Caco-2 (cell line): Measurements from ENCODE around the gene DDX59. TPM values are rescaled to one million over a fixed set of nuclear protein-coding genes. Genes with fewer than 3 reads are reported as not detected.

ENCODE experiments used
- BruUV-seq: library from RNA; stranded (reverse); fragments of 400-500 nt; replicated peaks from 2 replicates; lab custom pipeline; 2021; lab: Mats Ljungman, UMichigan
- CTCF ChIA-PET: fragments of 300-600 bp; sonication (Branson Sonifier 250); formaldehyde crosslinking; loops from one replicate; lab custom pipeline; 2022; ENCODE audit warnings: antibody characterized with exemption; lab: Charles Lee
- POLR2A ChIA-PET: fragments of 300-600 bp; sonication (Branson Sonifier 250); formaldehyde crosslinking; loops from one replicate; lab custom pipeline; 2022; ENCODE audit warnings: antibody characterized with exemption; lab: Charles Lee
- DNase-seq, 2 experiments: peaks; one replicate each; pipeline versions ENCODE4 v3.0.0 to v3.0.0-alpha.2; 2020 to 2022
- H3K27me3 ChIP-seq: replicated peaks from 2 replicates; pipeline ENCODE4 v1.6.0; 2011; ENCODE audit warnings: low read length; ENCODE audit not compliant: control insufficient read depth, insufficient read depth
- H3K36me3 ChIP-seq: 2 replicates; pipeline ENCODE4 v1.5.1; 2011; ENCODE audit warnings: low read length; ENCODE audit not compliant: control insufficient read depth, insufficient read depth
- H3K4me1 ChIP-seq: fragments of 250-450 bp; sonication (Bioruptor Pico); 2 replicates; pipeline ENCODE4 v1.5.1; 2020; ENCODE audit warnings: mild to moderate bottlenecking
- H3K4me3 ChIP-seq: 2 replicates; pipeline ENCODE4 v1.5.1; 2011; ENCODE audit warnings: low read depth, mild to moderate bottlenecking, control low read depth, low read length
- H3K9me3 ChIP-seq: fragments of 250-450 bp; sonication (Bioruptor Pico); 2 replicates; pipeline ENCODE4 v1.5.1; 2020; ENCODE audit warnings: mild to moderate bottlenecking, moderate library complexity
- H3K27ac Mint-ChIP-seq: one replicate; pipeline ENCODE4 v1.8.0; 2022; ENCODE audit warnings: mixed read lengths; ENCODE audit not compliant: unreplicated experiment
- H3K27me3 Mint-ChIP-seq: one replicate; pipeline ENCODE4 v1.8.0; 2022; ENCODE audit warnings: mixed read lengths; ENCODE audit not compliant: insufficient read depth, unreplicated experiment
- H3K36me3 Mint-ChIP-seq: one replicate; pipeline ENCODE4 v1.8.0; 2022; ENCODE audit warnings: mild to moderate bottlenecking, mixed read lengths; ENCODE audit not compliant: insufficient read depth, unreplicated experiment
- H3K4me1 Mint-ChIP-seq: one replicate; pipeline ENCODE4 v1.8.0; 2022; ENCODE audit warnings: low read depth, mixed read lengths; ENCODE audit not compliant: unreplicated experiment
- H3K4me3 Mint-ChIP-seq: one replicate; pipeline ENCODE4 v1.8.0; 2022; ENCODE audit warnings: mild to moderate bottlenecking, moderate library complexity, mixed read lengths; ENCODE audit not compliant: unreplicated experiment
- H3K9me3 Mint-ChIP-seq: one replicate; pipeline ENCODE4 v1.8.0; 2022; ENCODE audit warnings: mixed read lengths; ENCODE audit not compliant: unreplicated experiment
- intact Hi-C: fragments of 100-400 bp; cut with micrococcal nuclease; formaldehyde crosslinking; loops from one replicate; pipeline ENCODE4 v1.10.0; 2022; ENCODE audit not compliant: unreplicated experiment
- total RNA-seq: library from RNA; stranded (reverse); gene quantifications from 2 replicates; pipeline ENCODE4 v1.2.3, GENCODE V29; 2022
- TF ChIP-seq, protein P1 (sequence below), 2 experiments: fragments of 200-600 bp in 1 of 2; IDR thresholded peaks; 1 replicate in 1 of 2; 2 replicates in 1 of 2; pipeline versions ENCODE4 v1.5.1 to v1.8.0; 2011 to 2022; ENCODE audit warnings: antibody characterized with exemption in 1 of 2, control low read depth in 1 of 2, inconsistent platforms in 1 of 2, low read depth in 1 of 2, low read length in 1 of 2, mild to moderate bottlenecking in 1 of 2, moderate library complexity in 1 of 2; ENCODE audit not compliant: insufficient read depth in 1 of 2, severe bottlenecking in 1 of 2, unreplicated experiment in 1 of 2

DDX59 gene
- total RNA-seq, 1 experiment from 2014 or later: 13.5 TPM

DNA sequence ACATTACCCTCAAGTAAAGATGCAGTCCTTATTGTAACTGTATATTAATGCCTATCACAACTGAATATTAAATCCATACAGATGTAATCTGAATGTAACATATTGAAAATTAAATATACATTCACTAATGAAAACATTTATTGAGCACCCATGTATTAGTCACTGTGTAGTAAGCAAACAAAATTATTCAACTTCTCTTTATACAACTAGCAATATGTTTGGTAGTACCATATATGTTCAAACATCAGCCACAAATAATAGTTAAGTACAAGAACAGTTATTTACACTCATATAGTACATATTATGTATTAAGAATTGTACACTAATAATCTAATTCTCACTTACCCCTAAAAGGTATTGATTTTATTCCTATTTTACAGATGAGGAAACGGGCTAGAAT is 67.1 kb downstream of the DDX59 start:
- ChIA-PET CTCF (no interaction called here), POLR2A (no interaction called here)
- H3K4me1 Mint-ChIP-seq: no peaks in the 10 kb centered on the region
- no peaks in the 10 kb centered on the region for H3K27me3 Mint-ChIP-seq
- TF ChIP-seq, protein P1, sequence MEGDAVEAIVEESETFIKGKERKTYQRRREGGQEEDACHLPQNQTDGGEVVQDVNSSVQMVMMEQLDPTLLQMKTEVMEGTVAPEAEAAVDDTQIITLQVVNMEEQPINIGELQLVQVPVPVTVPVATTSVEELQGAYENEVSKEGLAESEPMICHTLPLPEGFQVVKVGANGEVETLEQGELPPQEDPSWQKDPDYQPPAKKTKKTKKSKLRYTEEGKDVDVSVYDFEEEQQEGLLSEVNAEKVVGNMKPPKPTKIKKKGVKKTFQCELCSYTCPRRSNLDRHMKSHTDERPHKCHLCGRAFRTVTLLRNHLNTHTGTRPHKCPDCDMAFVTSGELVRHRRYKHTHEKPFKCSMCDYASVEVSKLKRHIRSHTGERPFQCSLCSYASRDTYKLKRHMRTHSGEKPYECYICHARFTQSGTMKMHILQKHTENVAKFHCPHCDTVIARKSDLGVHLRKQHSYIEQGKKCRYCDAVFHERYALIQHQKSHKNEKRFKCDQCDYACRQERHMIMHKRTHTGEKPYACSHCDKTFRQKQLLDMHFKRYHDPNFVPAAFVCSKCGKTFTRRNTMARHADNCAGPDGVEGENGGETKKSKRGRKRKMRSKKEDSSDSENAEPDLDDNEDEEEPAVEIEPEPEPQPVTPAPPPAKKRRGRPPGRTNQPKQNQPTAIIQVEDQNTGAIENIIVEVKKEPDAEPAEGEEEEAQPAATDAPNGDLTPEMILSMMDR (IDR thresholded peaks at IDR 0.05; ENCODE audit: insufficient read depth in 1 of 2, low read depth in 1 of 2, low read length in 1 of 2, severe bottlenecking in 1 of 2, unreplicated experiment in 1 of 2): no peak
- no TSS peak for BruUV-seq
- Histone ChIP-seq H3K4me1 (no peaks in the 10 kb centered on the region), H3K36me3 (no peaks in the 10 kb centered on the region), H3K27me3 (no peaks in the 10 kb centered on the region), H3K9me3 (no peaks in the 10 kb centered on the region), H3K4me3 (no peak overlapping the region)
- no peak overlapping the region for H3K27ac Mint-ChIP-seq
- no peak for DNase-seq
- peaks cover 16% of the 10 kb centered on the region for H3K36me3 Mint-ChIP-seq
- no peak overlapping the region for H3K4me3 Mint-ChIP-seq
- intact Hi-C loops: no loop called here
- H3K9me3 Mint-ChIP-seq: no peaks in the 10 kb centered on the region

Other genes with a start within 250 kb of the DDX59 start
- 11.6 and 12.3 TPM in 2 replicates for gene KIF14, start 49.2 kb downstream of the DDX59 start, total RNA-seq
- gene CAMSAP2, start 69.0 kb upstream of the DDX59 start, total RNA-seq: 23.4 and 24.4 TPM in 2 replicates
- gene GPR25, start 203.1 kb upstream of the DDX59 start, total RNA-seq: not detected in 2 replicates
- gene INAVA, start 225.0 kb upstream of the DDX59 start, total RNA-seq: 112 and 123 TPM in 2 replicates